Body of pancreas (tissue), 4 donors: ENCODE data around the gene ABHD5. TPM values are rescaled to one million over a fixed set of nuclear protein-coding genes. Genes with fewer than 3 reads are reported as not detected.

Source experiments
- ATAC-seq: fragments of 150-250 bp; one replicate; pipeline ENCODE4 v1.9.1; 2016
- DNase-seq, 4 donors: peaks; one replicate each; pipeline ENCODE4 v3.0.0-alpha.2; 2019
- H3K27ac ChIP-seq, 4 donors: fragments of 200-600 bp; sonication (generic); 1 replicate in 3 of 4; 2 replicates in 1 of 4; pipeline versions ENCODE4 v1.5.1 to v1.6.1; 2016 to 2019; ENCODE audit warnings: mild to moderate bottlenecking in 1 of 4, mixed read lengths in 1 of 4, moderate library complexity in 1 of 4
- H3K27me3 ChIP-seq, 2 donors: fragments of 200-600 bp; sonication (generic); one replicate each; pipeline ENCODE4 v1.6.0; 2016; ENCODE audit warnings: mild to moderate bottlenecking in 1 of 2
- H3K36me3 ChIP-seq, 2 donors: fragments of 200-600 bp; sonication (generic); replicated peaks in 1 of 2; 2 replicates each; pipeline ENCODE4 v1.5.1; 2016; ENCODE audit warnings: low read depth in 2 of 2; ENCODE audit not compliant: insufficient read depth in 1 of 2
- H3K4me1 ChIP-seq: fragments of 200-600 bp; sonication (generic); one replicate; pipeline ENCODE4 v1.6.0; 2016
- H3K4me3 ChIP-seq, 2 donors: fragments of 200-600 bp; sonication (generic); 1 replicate in 1 of 2; 2 replicates in 1 of 2; pipeline ENCODE4 v1.5.1; 2016 to 2019
- H3K9me3 ChIP-seq, 3 donors: fragments of 200-600 bp; sonication (generic); 1 replicate in 2 of 3; 2 replicates in 1 of 3; pipeline ENCODE4 v1.5.1; 2016
- POLR2A ChIP-seq, 3 donors: fragments of 450-650 bp; IDR thresholded peaks; one replicate each; pipeline ENCODE4 v1.6.1; 2016; ENCODE audit warnings: antibody characterized with exemption in 3 of 3, mild to moderate bottlenecking in 2 of 3
- WGBS, 2 donors: methylation state at CpG; one replicate each; pipeline ENCODE4 v1.1.5; 2017; 5-methylcytosine and 5-hydroxymethylcytosine counted together
- intact Hi-C: fragments of 100-400 bp; cut with DNase I; formaldehyde crosslinking; loops from one replicate; pipeline ENCODE4 v1.15.1; 2023
- total RNA-seq, 2 donors: library from RNA; depleted of rRNA; stranded (reverse); fragments of >200 nt; gene quantifications; one replicate each; pipeline ENCODE4 v1.1.0, GENCODE V29; 2016
- TF ChIP-seq, protein P1 (sequence below), 7 experiments: fragments of 450-650 bp in 4 of 7; fragments of 200-600 bp in 3 of 7; sonication (generic) in 3 of 7; IDR thresholded peaks; one replicate each; pipeline ENCODE4 v1.5.1; 2016 to 2019; ENCODE audit warnings: antibody characterized with exemption in 7 of 7

Gene ABHD5
- total RNA-seq, 2 donors from 2014 or later, result 14.8 to 21.8 TPM

DNA sequence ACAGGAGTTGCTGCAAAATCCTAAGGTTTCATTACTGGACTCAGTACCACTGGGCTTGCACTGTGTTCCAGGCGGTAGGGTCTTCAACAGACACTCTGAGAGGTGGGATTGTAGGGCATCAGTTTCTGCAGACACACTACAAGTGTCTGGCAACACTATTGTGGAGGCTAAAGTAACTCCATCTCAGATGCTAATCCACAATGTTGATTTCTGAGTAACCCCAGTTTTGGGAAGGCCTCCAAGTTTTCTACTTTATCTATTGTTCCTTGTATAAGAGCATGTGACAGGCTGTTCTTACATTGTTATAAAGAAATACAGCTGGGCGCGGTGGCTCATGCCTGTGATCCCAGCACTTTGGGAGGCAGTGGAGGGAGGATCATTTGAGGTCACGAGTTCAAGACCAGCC, 2.5 kb upstream of the ABHD5 start:
- H3K4me3 ChIP-seq, result no peak overlapping the region
- 89 to 98% methylated on average over 4 of the region's 4 CpGs for WGBS, 2 donors
- no peaks in the 10 kb centered on the region for H3K9me3 ChIP-seq
- TF ChIP-seq, protein P1, sequence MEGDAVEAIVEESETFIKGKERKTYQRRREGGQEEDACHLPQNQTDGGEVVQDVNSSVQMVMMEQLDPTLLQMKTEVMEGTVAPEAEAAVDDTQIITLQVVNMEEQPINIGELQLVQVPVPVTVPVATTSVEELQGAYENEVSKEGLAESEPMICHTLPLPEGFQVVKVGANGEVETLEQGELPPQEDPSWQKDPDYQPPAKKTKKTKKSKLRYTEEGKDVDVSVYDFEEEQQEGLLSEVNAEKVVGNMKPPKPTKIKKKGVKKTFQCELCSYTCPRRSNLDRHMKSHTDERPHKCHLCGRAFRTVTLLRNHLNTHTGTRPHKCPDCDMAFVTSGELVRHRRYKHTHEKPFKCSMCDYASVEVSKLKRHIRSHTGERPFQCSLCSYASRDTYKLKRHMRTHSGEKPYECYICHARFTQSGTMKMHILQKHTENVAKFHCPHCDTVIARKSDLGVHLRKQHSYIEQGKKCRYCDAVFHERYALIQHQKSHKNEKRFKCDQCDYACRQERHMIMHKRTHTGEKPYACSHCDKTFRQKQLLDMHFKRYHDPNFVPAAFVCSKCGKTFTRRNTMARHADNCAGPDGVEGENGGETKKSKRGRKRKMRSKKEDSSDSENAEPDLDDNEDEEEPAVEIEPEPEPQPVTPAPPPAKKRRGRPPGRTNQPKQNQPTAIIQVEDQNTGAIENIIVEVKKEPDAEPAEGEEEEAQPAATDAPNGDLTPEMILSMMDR (IDR thresholded peaks at IDR 0.05), result no peak
- no peak for TF ChIP-seq POLR2A (IDR thresholded peaks at IDR 0.05)
- no peaks in the 10 kb centered on the region for H3K36me3 ChIP-seq
- no peak overlapping the region for H3K27ac ChIP-seq
- ATAC-seq (no peak), DNase-seq (no peak)
- peaks cover 25% of the 10 kb centered on the region for H3K4me1 ChIP-seq
- intact Hi-C loops, result loop anchor here (10.0 kb wide), 1 partner anchor 73 kb away; no protein-coding TSS in a partner anchor
- no peaks in the 10 kb centered on the region for H3K27me3 ChIP-seq

DNA sequence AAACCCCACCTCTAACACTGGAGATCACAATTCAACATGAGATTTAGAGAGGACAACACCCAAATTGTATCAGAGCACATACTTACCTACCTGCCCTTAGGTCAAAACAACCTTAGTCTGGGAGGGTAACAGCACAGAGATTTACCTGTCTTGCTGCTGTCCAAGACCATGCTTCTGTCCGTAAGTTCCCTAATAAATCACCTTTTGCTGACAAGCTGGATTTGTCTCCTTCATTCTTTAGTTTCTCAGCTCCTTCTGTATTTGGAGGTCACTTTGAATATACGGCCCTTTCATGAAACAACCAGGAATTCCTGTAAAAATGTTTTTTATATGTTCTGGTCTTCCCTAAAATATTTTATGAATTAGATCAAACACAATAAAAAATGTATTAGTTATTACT, 1.6 kb upstream of the ABHD5 start:
- 65 to 69% methylated on average over 2 of the region's 2 CpGs for WGBS, 2 donors
- Histone ChIP-seq H3K27ac (no peak overlapping the region), H3K9me3 (no peaks in the 10 kb centered on the region), H3K4me1 (peaks cover 32% of the 10 kb centered on the region), H3K4me3 (no peak overlapping the region), H3K36me3 (no peaks in the 10 kb centered on the region), H3K27me3 (no peaks in the 10 kb centered on the region)
- DNase-seq (no peak), ATAC-seq (no peak)
- intact Hi-C loops, result loop anchor here (10.0 kb wide), 1 partner anchor 74 kb away; no protein-coding TSS in a partner anchor
- no peak for TF ChIP-seq POLR2A (IDR thresholded peaks at IDR 0.05)
- TF ChIP-seq, protein P1 (IDR thresholded peaks at IDR 0.05), result no peak

DNA sequence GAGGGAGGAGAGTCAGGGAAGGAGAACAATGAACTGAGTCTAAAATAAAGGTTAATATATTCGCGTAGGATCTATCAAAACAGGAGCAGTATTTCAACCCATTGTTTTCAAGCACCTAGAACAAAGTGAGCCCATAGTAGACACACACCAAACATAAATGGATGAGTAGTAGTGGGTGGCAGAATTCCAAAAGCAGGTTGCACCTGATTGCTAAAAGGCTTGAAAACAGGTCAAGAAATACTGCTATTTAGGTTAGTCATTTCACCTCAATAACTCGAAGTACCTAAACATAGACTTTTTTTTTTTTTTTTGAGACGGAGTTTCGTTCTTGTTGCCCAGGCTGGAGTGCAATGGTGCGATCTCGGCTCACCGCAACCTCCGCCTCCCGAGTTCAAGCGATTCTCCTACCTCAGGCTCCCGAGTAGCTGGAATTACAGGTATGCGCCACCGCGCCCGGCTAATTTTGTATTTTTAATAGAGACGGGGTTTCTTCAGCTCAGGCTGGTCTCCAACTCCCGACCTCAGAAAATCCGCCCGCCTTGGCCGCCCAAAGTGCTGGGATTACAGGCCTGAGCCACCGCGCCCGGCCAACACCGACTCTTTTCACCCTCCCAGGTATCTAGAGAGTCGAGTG, 855 bp upstream of the ABHD5 start:
- peak in 1 of 4 donors; percentile 9 for DNase-seq
- H3K36me3 ChIP-seq, result no peaks in the 10 kb centered on the region
- H3K4me3 ChIP-seq, result peak overlapping the region; percentile 60 to 71
- H3K9me3 ChIP-seq, result no peaks in the 10 kb centered on the region
- H3K4me1 ChIP-seq, result peaks cover 39% of the 10 kb centered on the region
- no peak for TF ChIP-seq POLR2A (IDR thresholded peaks at IDR 0.05)
- peak; percentile 40 for ATAC-seq
- intact Hi-C loops, result loop anchor here (10.0 kb wide), 1 partner anchor 75 kb away; no protein-coding TSS in a partner anchor
- 13 to 23% methylated on average over 22 to 26 of the region's 26 CpGs for WGBS, 2 donors
- H3K27ac ChIP-seq, result peak overlapping the region; percentile 86 to 99 (median 98)
- no peaks in the 10 kb centered on the region for H3K27me3 ChIP-seq

DNA sequence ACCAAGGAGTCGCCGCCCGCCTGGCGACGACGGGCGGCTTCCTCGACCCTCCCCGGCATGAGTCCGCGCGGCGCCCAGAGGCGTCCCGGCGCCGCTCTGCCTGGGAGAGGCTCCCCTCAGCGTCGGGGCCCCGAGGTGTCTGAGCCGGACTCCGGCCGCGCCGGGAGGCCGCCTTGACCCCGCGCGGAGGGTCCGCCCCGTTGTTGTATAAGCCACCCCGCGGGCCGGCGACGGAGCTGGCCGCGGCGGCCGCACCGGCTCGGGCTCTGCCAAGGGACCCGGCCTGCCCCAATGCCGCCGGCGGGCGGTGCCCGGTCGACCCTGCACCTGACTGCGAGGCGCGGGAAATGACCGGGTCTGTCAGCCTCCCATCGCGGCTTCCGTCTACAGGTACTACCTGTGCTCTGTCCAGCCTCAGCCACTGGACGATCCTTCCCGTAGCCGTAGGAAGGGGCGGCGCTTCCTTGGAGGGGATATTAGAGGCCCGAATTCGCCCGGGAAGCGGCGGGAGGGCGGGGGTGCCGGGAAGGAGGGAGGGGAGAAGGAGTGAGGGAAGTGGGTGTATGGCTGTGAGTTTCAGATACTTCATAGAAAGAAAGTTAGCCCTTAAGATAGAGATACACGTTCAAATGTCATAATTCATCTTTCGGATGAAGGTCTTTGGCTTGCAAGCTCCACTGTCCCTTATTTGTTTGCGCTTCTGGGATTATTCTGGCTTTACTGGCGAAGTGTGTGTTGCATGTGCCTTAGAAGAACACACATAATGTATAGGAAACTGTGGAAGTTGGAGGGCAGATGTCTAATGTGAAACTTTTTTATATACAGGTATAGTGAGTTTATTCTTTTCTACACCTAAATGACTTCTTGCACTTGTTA, 620 bp downstream of the ABHD5 start:
- no peaks in the 10 kb centered on the region for H3K36me3 ChIP-seq
- peak overlapping the region; percentile 86 to 99 (median 98) for H3K27ac ChIP-seq
- intact Hi-C loops, result no loop called here
- ATAC-seq, result peak; percentile 73
- TF ChIP-seq, protein P1 (IDR thresholded peaks at IDR 0.05), result no peak
- TF ChIP-seq POLR2A (IDR thresholded peaks at IDR 0.05), result no peak
- WGBS, 2 donors, result 1% methylated on average over 45 to 70 of the region's 72 CpGs
- DNase-seq, result peak; percentile 84 to 90 (median 87)
- H3K27me3 ChIP-seq, result no peaks in the 10 kb centered on the region
- no peaks in the 10 kb centered on the region for H3K9me3 ChIP-seq
- H3K4me3 ChIP-seq, result peak overlapping the region; percentile 60 to 71
- peaks cover 50% of the 10 kb centered on the region for H3K4me1 ChIP-seq
